PFSK-1 (cell line): ENCODE measurements around the gene RPRD1B.

ENCODE experiments used
- FOXP2 ChIP-seq: optimal IDR thresholded peaks from 2 replicates; pipeline ENCODE3; 2011; ENCODE audit warnings: borderline replicate concordance, control low read depth, inconsistent platforms; ENCODE audit not compliant: insufficient read depth; ENCODE audit errors: extremely low read length, extremely low read depth
- POLR2AphosphoS5 ChIP-seq: IDR thresholded peaks from 2 replicates; pipeline ENCODE4 v1.6.1; 2012; ENCODE audit warnings: low read depth, mild to moderate bottlenecking, control low read depth, low read length, moderate library complexity
- SIN3A ChIP-seq: IDR thresholded peaks from 2 replicates; pipeline ENCODE4 v1.6.1; 2012; ENCODE audit warnings: mild to moderate bottlenecking, low read length, moderate library complexity, borderline replicate concordance; ENCODE audit not compliant: insufficient read depth
- TAF1 ChIP-seq: IDR thresholded peaks from 2 replicates; pipeline ENCODE4 v1.6.1; 2012; ENCODE audit warnings: low read length, control low read depth, borderline replicate concordance; ENCODE audit not compliant: insufficient read depth
- TF ChIP-seq, protein P1 (sequence below), 2 experiments: IDR thresholded peaks; 2 replicates each; pipeline versions ENCODE4 v1.6.1 to v1.8.0; 2011 to 2012; ENCODE audit warnings: low read depth in 2 of 2, low read length in 2 of 2, control low read depth in 1 of 2, inconsistent platforms in 1 of 2, mild to moderate bottlenecking in 1 of 2, moderate library complexity in 1 of 2; ENCODE audit not compliant: insufficient read depth in 1 of 2

The RPRD1B gene

DNA sequence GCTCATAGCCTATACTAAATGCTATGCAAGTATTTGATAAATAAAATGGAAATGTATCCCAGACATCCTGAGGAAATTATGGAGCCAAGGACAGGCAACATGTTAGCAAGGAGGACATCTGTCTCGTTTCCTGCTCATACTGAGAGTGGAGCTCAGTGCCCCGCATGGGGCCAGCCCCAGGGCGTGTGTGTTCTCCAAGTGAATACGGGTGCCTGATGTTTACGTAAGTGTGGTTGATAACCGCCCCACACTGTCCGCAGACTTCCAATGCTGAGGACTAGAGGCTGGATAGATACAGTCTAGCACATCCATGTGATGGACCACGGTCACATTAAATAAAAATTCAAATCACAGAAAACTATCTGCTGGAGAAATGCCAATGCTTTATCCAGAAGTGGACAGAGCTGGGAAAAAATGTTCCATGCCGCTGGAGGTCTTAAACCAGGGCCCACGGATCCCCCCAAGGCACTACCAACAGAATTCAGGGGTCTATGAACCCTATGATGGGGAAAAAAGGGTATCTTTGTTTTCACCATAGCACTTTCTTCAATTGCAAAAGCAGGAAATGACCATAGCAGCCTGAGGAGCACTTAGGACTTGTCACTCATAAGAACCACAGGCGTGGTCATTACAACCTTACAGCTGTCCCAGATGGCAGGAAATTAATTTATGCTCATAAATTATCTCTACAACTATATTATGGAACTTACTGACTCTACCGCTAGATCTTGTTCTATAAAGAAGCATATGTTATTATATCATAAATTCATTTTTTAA is 106.6 kb downstream of the RPRD1B start:
- TF ChIP-seq, protein P1, sequence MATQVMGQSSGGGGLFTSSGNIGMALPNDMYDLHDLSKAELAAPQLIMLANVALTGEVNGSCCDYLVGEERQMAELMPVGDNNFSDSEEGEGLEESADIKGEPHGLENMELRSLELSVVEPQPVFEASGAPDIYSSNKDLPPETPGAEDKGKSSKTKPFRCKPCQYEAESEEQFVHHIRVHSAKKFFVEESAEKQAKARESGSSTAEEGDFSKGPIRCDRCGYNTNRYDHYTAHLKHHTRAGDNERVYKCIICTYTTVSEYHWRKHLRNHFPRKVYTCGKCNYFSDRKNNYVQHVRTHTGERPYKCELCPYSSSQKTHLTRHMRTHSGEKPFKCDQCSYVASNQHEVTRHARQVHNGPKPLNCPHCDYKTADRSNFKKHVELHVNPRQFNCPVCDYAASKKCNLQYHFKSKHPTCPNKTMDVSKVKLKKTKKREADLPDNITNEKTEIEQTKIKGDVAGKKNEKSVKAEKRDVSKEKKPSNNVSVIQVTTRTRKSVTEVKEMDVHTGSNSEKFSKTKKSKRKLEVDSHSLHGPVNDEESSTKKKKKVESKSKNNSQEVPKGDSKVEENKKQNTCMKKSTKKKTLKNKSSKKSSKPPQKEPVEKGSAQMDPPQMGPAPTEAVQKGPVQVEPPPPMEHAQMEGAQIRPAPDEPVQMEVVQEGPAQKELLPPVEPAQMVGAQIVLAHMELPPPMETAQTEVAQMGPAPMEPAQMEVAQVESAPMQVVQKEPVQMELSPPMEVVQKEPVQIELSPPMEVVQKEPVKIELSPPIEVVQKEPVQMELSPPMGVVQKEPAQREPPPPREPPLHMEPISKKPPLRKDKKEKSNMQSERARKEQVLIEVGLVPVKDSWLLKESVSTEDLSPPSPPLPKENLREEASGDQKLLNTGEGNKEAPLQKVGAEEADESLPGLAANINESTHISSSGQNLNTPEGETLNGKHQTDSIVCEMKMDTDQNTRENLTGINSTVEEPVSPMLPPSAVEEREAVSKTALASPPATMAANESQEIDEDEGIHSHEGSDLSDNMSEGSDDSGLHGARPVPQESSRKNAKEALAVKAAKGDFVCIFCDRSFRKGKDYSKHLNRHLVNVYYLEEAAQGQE (IDR thresholded peaks at IDR 0.05; ENCODE audit: insufficient read depth in 1 of 2, low read depth in 2 of 2, low read length in 2 of 2) = no peak
- TF ChIP-seq POLR2AphosphoS5 (no peak), TAF1 (0 out of 2 replicates have a peak, but pooled peaks have one; percentile 3), SIN3A (peak; percentile 66; the same call in 1 of the 2 replicates), FOXP2 (peak; percentile 84)

DNA sequence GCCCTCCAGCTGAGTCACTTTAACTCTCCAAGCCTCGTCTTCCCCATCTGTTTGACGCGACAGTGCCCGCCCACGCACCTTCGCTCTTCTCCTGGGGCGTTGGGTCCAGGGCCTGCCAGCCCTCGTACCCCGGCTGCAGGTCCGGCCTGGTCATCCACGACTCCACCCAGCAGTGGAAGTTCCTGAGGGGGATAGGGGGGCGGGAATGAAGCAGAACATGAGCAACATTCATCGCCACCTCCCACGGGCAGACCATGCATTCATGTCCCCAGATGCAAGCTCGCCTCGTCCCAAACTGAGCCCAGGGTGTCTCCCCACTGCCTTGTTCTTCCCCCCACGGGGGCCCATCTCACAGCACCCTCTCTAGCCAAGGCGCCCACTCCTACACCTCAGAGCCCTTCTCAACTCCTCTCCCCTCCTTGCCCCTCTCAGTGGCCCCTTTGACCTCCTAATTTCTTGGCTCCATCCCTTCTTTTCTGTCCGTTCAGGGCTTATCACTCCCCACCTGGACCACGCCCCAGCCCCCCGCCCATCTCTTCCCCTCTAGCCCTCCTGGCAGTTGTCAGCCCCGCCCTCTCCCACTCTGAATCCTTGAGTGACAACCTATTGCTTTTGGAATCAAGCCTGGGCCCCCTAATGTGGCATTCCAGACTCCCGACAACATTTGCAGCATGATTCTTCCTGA is 107.8 kb downstream of the RPRD1B start:
- TF ChIP-seq TAF1 (no peak), FOXP2 (peak; percentile 39), SIN3A (no peak)
